ENCODE data around the gene PLCB1. TPM values are rescaled to one million over a fixed set of nuclear protein-coding genes. Genes with fewer than 3 reads are reported as not detected.

PLCB1 gene
- total RNA-seq, 3 donors from 2014 or later, result 12.2 to 106 (median 30.5) TPM

GRCh38 chr20:8357703-8358102 is 225.6 kb downstream of the PLCB1 start:
- no peaks in the 10 kb centered on the region for H3K36me3 ChIP-seq
- H3K4me3 ChIP-seq, result no peak overlapping the region
- no peaks in the 10 kb centered on the region for H3K27me3 ChIP-seq
- no peak for DNase-seq (ENCODE audit: low spot score in 2 of 2)
- intact Hi-C loops (cut with DNase I; ENCODE audit: low total_unique reads), result no loop called here
- peak overlapping the region; percentile 51 to 64 for H3K27ac ChIP-seq
- peaks cover 0 to 15% of the 10 kb centered on the region in 2 donors for H3K4me1 ChIP-seq
- TF ChIP-seq CTCF (IDR thresholded peaks at IDR 0.05) (no peak), POLR2AphosphoS5 (IDR thresholded peaks at IDR 0.05) (no peak), POLR2A (IDR thresholded peaks at IDR 0.05) (no peak)
- H3K9me3 ChIP-seq, result no peaks in the 10 kb centered on the region

- Histone ChIP-seq H3K27me3 (no peaks in the 10 kb centered on the region), H3K4me1 (peaks cover 0 to 15% of the 10 kb centered on the region in 2 donors), H3K27ac (no peak overlapping the region), H3K9me3 (no peaks in the 10 kb centered on the region), H3K4me3 (no peak overlapping the region), H3K36me3 (no peaks in the 10 kb centered on the region)
- no peak for DNase-seq (ENCODE audit: low spot score in 2 of 2)
- TF ChIP-seq POLR2A (IDR thresholded peaks at IDR 0.05), result no peak
- TF ChIP-seq POLR2AphosphoS5 (IDR thresholded peaks at IDR 0.05), result no peak
- TF ChIP-seq CTCF (IDR thresholded peaks at IDR 0.05), result no peak
- intact Hi-C loops (cut with DNase I; ENCODE audit: low total_unique reads), result no loop called here
Measured at GRCh38 chr20:8360035-8360434, 228.0 kb downstream of the PLCB1 start.

- peaks cover 0 to 15% of the 10 kb centered on the region in 2 donors for H3K4me1 ChIP-seq
- H3K27me3 ChIP-seq, result no peaks in the 10 kb centered on the region
- TF ChIP-seq POLR2AphosphoS5 (IDR thresholded peaks at IDR 0.05) (no peak), POLR2A (IDR thresholded peaks at IDR 0.05) (no peak), CTCF (IDR thresholded peaks at IDR 0.05) (no peak)
Measured at GRCh38 chr20:8361006-8361652, 229.1 kb downstream of the PLCB1 start.

GRCh38 chr20:8361779-8362178 is 229.7 kb downstream of the PLCB1 start:
- no peak overlapping the region for H3K4me3 ChIP-seq
- no peak for TF ChIP-seq POLR2AphosphoS5 (IDR thresholded peaks at IDR 0.05)
- no peaks in the 10 kb centered on the region for H3K36me3 ChIP-seq
- no peak overlapping the region for H3K27ac ChIP-seq
- peaks cover 0 to 9% of the 10 kb centered on the region in 2 donors for H3K4me1 ChIP-seq
- no peak for DNase-seq (ENCODE audit: low spot score in 2 of 2)
- no peaks in the 10 kb centered on the region for H3K27me3 ChIP-seq
- intact Hi-C loops (cut with DNase I; ENCODE audit: low total_unique reads), result no loop called here
- no peaks in the 10 kb centered on the region for H3K9me3 ChIP-seq

More at GRCh38 chr20:8361006-8361652, 229.1 kb downstream of the PLCB1 start:
- Histone ChIP-seq H3K4me3 (no peak overlapping the region), H3K9me3 (no peaks in the 10 kb centered on the region), H3K27ac (peak overlapping the region in 1 of 2 donors; percentile 1), H3K36me3 (no peaks in the 10 kb centered on the region)
- DNase-seq (ENCODE audit: low spot score in 2 of 2), result no peak
- intact Hi-C loops (cut with DNase I; ENCODE audit: low total_unique reads), result no loop called here

GRCh38 chr20:8362457-8362856 is 230.4 kb downstream of the PLCB1 start:
- intact Hi-C loops (cut with DNase I; ENCODE audit: low total_unique reads), result no loop called here

More at GRCh38 chr20:8362457-8362856, 230.4 kb downstream of the PLCB1 start:
- DNase-seq (ENCODE audit: low spot score in 2 of 2), result no peak
- peak overlapping the region in 1 of 2 donors; percentile 26 for H3K27ac ChIP-seq
- H3K4me3 ChIP-seq, result no peak overlapping the region
- H3K9me3 ChIP-seq, result no peaks in the 10 kb centered on the region
- H3K36me3 ChIP-seq, result no peaks in the 10 kb centered on the region
- no peaks in the 10 kb centered on the region for H3K27me3 ChIP-seq
- no peak for TF ChIP-seq POLR2AphosphoS5 (IDR thresholded peaks at IDR 0.05)
- no peak for TF ChIP-seq POLR2A (IDR thresholded peaks at IDR 0.05)
- TF ChIP-seq CTCF (IDR thresholded peaks at IDR 0.05), result no peak
- H3K4me1 ChIP-seq, result peaks cover 0 to 7% of the 10 kb centered on the region in 2 donors

Data from breast epithelium (tissue), 4 donors.